HepG2 (cell line): Measurements from ENCODE around the gene MGARP. TPM values are rescaled to one million over a fixed set of nuclear protein-coding genes. Genes with fewer than 3 reads are reported as not detected.
A peak's percentile ranks its signal among the peaks of the same experiment; 100 is the strongest.

Source experiments
- BRCA1 ChIP-seq: sonication (generic); formaldehyde crosslinking; IDR thresholded peaks from 2 replicates; pipeline ENCODE4 v1.4.0; 2020; ENCODE audit warnings: missing genetic modification reagents
- HOXA5 ChIP-seq: sonication (generic); formaldehyde crosslinking; IDR thresholded peaks from 2 replicates; pipeline ENCODE4 v1.4.0; 2020; ENCODE audit warnings: missing genetic modification reagents
- NCOA2 ChIP-seq: sonication (generic); formaldehyde crosslinking; IDR thresholded peaks from 2 replicates; pipeline ENCODE4 v1.8.0; 2022; ENCODE audit warnings: inconsistent platforms
- NFE2L1 ChIP-seq: sonication (generic); formaldehyde crosslinking; IDR thresholded peaks from 2 replicates; pipeline ENCODE4 v1.4.0; 2020; ENCODE audit warnings: missing genetic modification reagents, mild to moderate bottlenecking, borderline replicate concordance
- SCMH1 ChIP-seq: sonication (generic); formaldehyde crosslinking; IDR thresholded peaks from 2 replicates; pipeline ENCODE4 v1.9.0; 2021; ENCODE audit warnings: missing genetic modification reagents, mild to moderate bottlenecking, borderline replicate concordance
- SKI ChIP-seq: fragments of 450-650 bp; IDR thresholded peaks from one replicate; pipeline ENCODE4 v1.6.1; 2018; ENCODE audit warnings: mild to moderate bottlenecking; ENCODE audit not compliant: partially characterized antibody
- STAT6 ChIP-seq: sonication (generic); formaldehyde crosslinking; IDR thresholded peaks from 2 replicates; pipeline ENCODE4 v1.4.0; 2020; ENCODE audit warnings: missing genetic modification reagents, mild to moderate bottlenecking, borderline replicate concordance
- TARDBP ChIP-seq: sonication (generic); formaldehyde crosslinking; IDR thresholded peaks from 2 replicates; pipeline ENCODE4 v1.8.0; 2022; ENCODE audit warnings: mild to moderate bottlenecking, missing genetic modification reagents
- TEAD3 ChIP-seq: optimal IDR thresholded peaks from 2 replicates; pipeline ENCODE3; 2016; ENCODE audit warnings: borderline replicate concordance
- ZNF207 ChIP-seq: fragments of 450-650 bp; IDR thresholded peaks from 2 replicates; pipeline ENCODE4 v1.6.1; 2016; ENCODE audit warnings: antibody characterized with exemption, borderline replicate concordance
- ZNF326 ChIP-seq: sonication (generic); formaldehyde crosslinking; IDR thresholded peaks from 2 replicates; pipeline ENCODE4 v1.4.0; 2020; ENCODE audit warnings: missing genetic modification reagents, borderline replicate concordance
- ZNF354B ChIP-seq: sonication (generic); formaldehyde crosslinking; IDR thresholded peaks from 2 replicates; pipeline ENCODE4 v1.8.0; 2022; ENCODE audit warnings: mild to moderate bottlenecking, missing genetic modification reagents
- ZNF362 ChIP-seq: sonication (generic); formaldehyde crosslinking; IDR thresholded peaks from 2 replicates; pipeline ENCODE4 v1.4.0; 2020; ENCODE audit warnings: missing genetic modification reagents, mild to moderate bottlenecking, borderline replicate concordance
- polyA plus RNA-seq, 8 experiments: library from polyadenylated mRNA; depleted of rRNA in 3 of 8; stranded (reverse) in 7 of 8; unstranded in 1 of 8; fragments of >200 nt; fragmentation: Illumina TruSeq in 4 of 8; extraction: Trizol in 4 of 8; gene quantifications; 2 replicates each; pipeline versions ENCODE4 v1.2.1 to v1.2.3, GENCODE V29; 2011 to 2016; ENCODE audit warnings: low read depth in 4 of 8, missing spikeins in 1 of 8, mixed read lengths in 1 of 8; ENCODE audit not compliant: insufficient read depth in 1 of 8
- total RNA-seq, 5 experiments: library from RNA; depleted of rRNA; stranded (reverse); fragments of >200 nt; fragmentation: Illumina TruSeq; extraction: Trizol; gene quantifications; 2 replicates each; pipeline ENCODE4 v1.2.3, GENCODE V29; 2016; ENCODE audit warnings: low read depth in 1 of 5
- TF ChIP-seq, protein P1 (sequence below): sonication (generic); formaldehyde crosslinking; IDR thresholded peaks from 2 replicates; pipeline ENCODE4 v1.5.0; 2020; ENCODE audit warnings: mild to moderate bottlenecking, missing genetic modification reagents
- TF ChIP-seq, protein P2 (sequence below): sonication (generic); formaldehyde crosslinking; IDR thresholded peaks from 2 replicates; pipeline ENCODE4 v1.8.0; 2022; ENCODE audit warnings: mild to moderate bottlenecking, missing genetic modification reagents, borderline replicate concordance
- TF ChIP-seq, protein P3 (sequence below): sonication (generic); formaldehyde crosslinking; IDR thresholded peaks from 2 replicates; pipeline ENCODE4 v1.8.1; 2023; ENCODE audit warnings: mild to moderate bottlenecking, missing genetic modification reagents, borderline replicate concordance
- TF ChIP-seq, protein P4 (sequence below): sonication (generic); formaldehyde crosslinking; IDR thresholded peaks from 2 replicates; pipeline ENCODE4 v1.4.0; 2020; ENCODE audit warnings: mild to moderate bottlenecking, missing genetic modification reagents
- TF ChIP-seq, protein P5 (sequence below): sonication (generic); formaldehyde crosslinking; conservative IDR thresholded peaks from 2 replicates; pipeline ENCODE4 v1.5.0; 2020; ENCODE audit warnings: missing genetic modification reagents

MGARP gene
- total and polyA plus RNA-seq, 2 of the 13 experiments (the other 11 are each of a cell fraction or from before 2014, with no cell fraction given), result 0.11 to 0.13 TPM

- TF ChIP-seq, protein P1, sequence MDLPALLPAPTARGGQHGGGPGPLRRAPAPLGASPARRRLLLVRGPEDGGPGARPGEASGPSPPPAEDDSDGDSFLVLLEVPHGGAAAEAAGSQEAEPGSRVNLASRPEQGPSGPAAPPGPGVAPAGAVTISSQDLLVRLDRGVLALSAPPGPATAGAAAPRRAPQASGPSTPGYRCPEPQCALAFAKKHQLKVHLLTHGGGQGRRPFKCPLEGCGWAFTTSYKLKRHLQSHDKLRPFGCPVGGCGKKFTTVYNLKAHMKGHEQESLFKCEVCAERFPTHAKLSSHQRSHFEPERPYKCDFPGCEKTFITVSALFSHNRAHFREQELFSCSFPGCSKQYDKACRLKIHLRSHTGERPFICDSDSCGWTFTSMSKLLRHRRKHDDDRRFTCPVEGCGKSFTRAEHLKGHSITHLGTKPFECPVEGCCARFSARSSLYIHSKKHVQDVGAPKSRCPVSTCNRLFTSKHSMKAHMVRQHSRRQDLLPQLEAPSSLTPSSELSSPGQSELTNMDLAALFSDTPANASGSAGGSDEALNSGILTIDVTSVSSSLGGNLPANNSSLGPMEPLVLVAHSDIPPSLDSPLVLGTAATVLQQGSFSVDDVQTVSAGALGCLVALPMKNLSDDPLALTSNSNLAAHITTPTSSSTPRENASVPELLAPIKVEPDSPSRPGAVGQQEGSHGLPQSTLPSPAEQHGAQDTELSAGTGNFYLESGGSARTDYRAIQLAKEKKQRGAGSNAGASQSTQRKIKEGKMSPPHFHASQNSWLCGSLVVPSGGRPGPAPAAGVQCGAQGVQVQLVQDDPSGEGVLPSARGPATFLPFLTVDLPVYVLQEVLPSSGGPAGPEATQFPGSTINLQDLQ, result no peak
- TF ChIP-seq ZNF354B (CRISPR knock-in tag), result no peak
- TF ChIP-seq, protein P2, sequence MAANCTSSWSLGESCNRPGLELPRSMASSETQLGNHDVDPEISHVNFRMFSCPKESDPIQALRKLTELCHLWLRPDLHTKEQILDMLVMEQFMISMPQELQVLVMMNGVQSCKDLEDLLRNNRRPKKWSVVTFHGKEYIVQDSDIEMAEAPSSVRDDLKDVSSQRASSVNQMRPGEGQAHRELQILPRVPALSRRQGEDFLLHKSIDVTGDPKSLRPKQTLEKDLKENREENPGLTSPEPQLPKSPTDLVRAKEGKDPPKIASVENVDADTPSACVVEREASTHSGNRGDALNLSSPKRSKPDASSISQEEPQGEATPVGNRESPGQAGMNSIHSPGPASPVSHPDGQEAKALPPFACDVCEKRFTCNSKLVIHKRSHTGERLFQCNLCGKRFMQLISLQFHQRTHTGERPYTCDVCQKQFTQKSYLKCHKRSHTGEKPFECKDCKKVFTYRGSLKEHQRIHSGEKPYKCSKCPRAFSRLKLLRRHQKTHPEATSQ (CRISPR knock-in tag), result peak; percentile 51; the same call in 1 of the 2 replicates
- TF ChIP-seq, protein P3, sequence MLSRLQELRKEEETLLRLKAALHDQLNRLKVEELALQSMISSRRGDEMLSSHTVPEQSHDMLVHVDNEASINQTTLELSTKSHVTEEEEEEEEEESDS (CRISPR knock-in tag), result 0 out of 2 replicates have a peak, but pooled peaks have one; percentile 73
- TF ChIP-seq SCMH1 (CRISPR knock-in tag), result no peak
- peak; percentile 92 for TF ChIP-seq HOXA5
- TF ChIP-seq NFE2L1 (CRISPR knock-in tag), result peak; percentile 43; the same call in 1 of the 2 replicates
- TF ChIP-seq TARDBP (CRISPR knock-in tag), result peak; percentile 67
- TF ChIP-seq, protein P4, sequence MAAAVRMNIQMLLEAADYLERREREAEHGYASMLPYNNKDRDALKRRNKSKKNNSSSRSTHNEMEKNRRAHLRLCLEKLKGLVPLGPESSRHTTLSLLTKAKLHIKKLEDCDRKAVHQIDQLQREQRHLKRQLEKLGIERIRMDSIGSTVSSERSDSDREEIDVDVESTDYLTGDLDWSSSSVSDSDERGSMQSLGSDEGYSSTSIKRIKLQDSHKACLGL, result peak; percentile 90
- TF ChIP-seq, protein P5, sequence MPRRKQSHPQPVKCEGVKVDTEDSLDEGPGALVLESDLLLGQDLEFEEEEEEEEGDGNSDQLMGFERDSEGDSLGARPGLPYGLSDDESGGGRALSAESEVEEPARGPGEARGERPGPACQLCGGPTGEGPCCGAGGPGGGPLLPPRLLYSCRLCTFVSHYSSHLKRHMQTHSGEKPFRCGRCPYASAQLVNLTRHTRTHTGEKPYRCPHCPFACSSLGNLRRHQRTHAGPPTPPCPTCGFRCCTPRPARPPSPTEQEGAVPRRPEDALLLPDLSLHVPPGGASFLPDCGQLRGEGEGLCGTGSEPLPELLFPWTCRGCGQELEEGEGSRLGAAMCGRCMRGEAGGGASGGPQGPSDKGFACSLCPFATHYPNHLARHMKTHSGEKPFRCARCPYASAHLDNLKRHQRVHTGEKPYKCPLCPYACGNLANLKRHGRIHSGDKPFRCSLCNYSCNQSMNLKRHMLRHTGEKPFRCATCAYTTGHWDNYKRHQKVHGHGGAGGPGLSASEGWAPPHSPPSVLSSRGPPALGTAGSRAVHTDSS (CRISPR knock-in tag), result no peak
- peak; percentile 46; the same call in 1 of the 2 replicates for TF ChIP-seq BRCA1 (CRISPR knock-in tag)
- peak; percentile 20; the same call in 1 of the 2 replicates for TF ChIP-seq ZNF362
- peak; percentile 48; the same call in 1 of the 2 replicates for TF ChIP-seq NCOA2 (CRISPR knock-in tag)
- peak; percentile 91 for TF ChIP-seq TEAD3
- peak; percentile 72; the same call in 1 of the 2 replicates for TF ChIP-seq STAT6 (CRISPR knock-in tag)
- no peak for TF ChIP-seq ZNF207
- TF ChIP-seq ZNF326 (CRISPR knock-in tag), result no peak
- TF ChIP-seq SKI, result peak; percentile 58
These were observed 15.3 kb upstream of the MGARP start (continued) for GRCh38 chr4:139295206-139295941.
